GM19035 (cell line): ENCODE results near the gene NPTX1.

Experiments
- ATAC-seq: cut with Tn5 transposase; IDR thresholded peaks from one replicate; pipeline ENCODE4 v1.9.1; 2021; ENCODE audit not compliant: unreplicated experiment

Gene NPTX1

GRCh38 chr17:80445007-80445725 is 31.2 kb downstream of the NPTX1 start:
- ATAC-seq: no peak

GRCh38 chr17:80444644-80444979 is 31.8 kb downstream of the NPTX1 start:
- ATAC-seq: no peak

- no peak for ATAC-seq
These were observed 32.3 kb downstream of the NPTX1 start for GRCh38 chr17:80443916-80444643.

GRCh38 chr17:80443498-80443897 is 32.9 kb downstream of the NPTX1 start:
- no peak for ATAC-seq

- ATAC-seq: no peak
These were observed 33.6 kb downstream of the NPTX1 start for GRCh38 chr17:80442764-80443163.

- no peak for ATAC-seq
These were observed 34.1 kb downstream of the NPTX1 start for GRCh38 chr17:80442323-80442659.

- no peak for ATAC-seq
These were observed 34.6 kb downstream of the NPTX1 start for GRCh38 chr17:80441598-80442322.

- no peak for ATAC-seq
These were observed 35.3 kb downstream of the NPTX1 start for GRCh38 chr17:80441133-80441578.

GRCh38 chr17:80439499-80439898 is 36.9 kb downstream of the NPTX1 start:
- no peak for ATAC-seq

- no peak for ATAC-seq
These were observed 37.6 kb downstream of the NPTX1 start for GRCh38 chr17:80438806-80439205.

- no peak for ATAC-seq
These were observed 38.9 kb downstream of the NPTX1 start for GRCh38 chr17:80437532-80437931.

- ATAC-seq: no peak
These were observed 42.3 kb downstream of the NPTX1 start for GRCh38 chr17:80433916-80434666.

GRCh38 chr17:80432961-80433550 is 43.4 kb downstream of the NPTX1 start:
- ATAC-seq: no peak

GRCh38 chr17:80432350-80432955 is 44.0 kb downstream of the NPTX1 start:
- ATAC-seq: no peak

- no peak for ATAC-seq
These were observed 44.9 kb downstream of the NPTX1 start for GRCh38 chr17:80431246-80432195.

- ATAC-seq: no peak
These were observed 45.8 kb downstream of the NPTX1 start for GRCh38 chr17:80430446-80431245.

GRCh38 chr17:80429356-80430275 is 46.8 kb downstream of the NPTX1 start:
- ATAC-seq: no peak

GRCh38 chr17:80428796-80429195 is 47.6 kb downstream of the NPTX1 start:
- ATAC-seq: no peak
